H9 (cell line): ENCODE measurements around the gene SORBS1. TPM values are rescaled to one million over a fixed set of nuclear protein-coding genes. Genes with fewer than 3 reads are reported as not detected.
A peak's percentile ranks its signal among the peaks of the same experiment; 100 is the strongest.

ENCODE experiments used
- DNase-seq: peaks from one replicate; pipeline ENCODE4 v3.0.0-alpha.2; 2017
- H2AFZ ChIP-seq: one replicate; pipeline ENCODE4 v1.6.1; 2013; ENCODE audit warnings: mild to moderate bottlenecking, low read length, control low read depth, moderate library complexity
- H2AK5ac ChIP-seq: 2 replicates; pipeline ENCODE4 v1.6.1; 2013; ENCODE audit warnings: low read length, control low read depth, mixed read lengths; ENCODE audit not compliant: insufficient read length
- H2BK120ac ChIP-seq: one replicate; pipeline ENCODE4 v1.6.1; 2013; ENCODE audit warnings: low read depth, mild to moderate bottlenecking, low read length, control low read depth, inconsistent platforms; ENCODE audit not compliant: poor library complexity, severe bottlenecking
- H2BK12ac ChIP-seq: 2 replicates; pipeline ENCODE4 v1.6.1; 2013; ENCODE audit warnings: low read length, control low read depth, mixed read lengths, low read depth; ENCODE audit not compliant: insufficient read length
- H2BK15ac ChIP-seq: 2 replicates; pipeline ENCODE4 v1.6.1; 2013; ENCODE audit warnings: low read depth, low read length, control low read depth
- H2BK20ac ChIP-seq: one replicate; pipeline ENCODE4 v1.6.1; 2013; ENCODE audit warnings: low read depth, mild to moderate bottlenecking, low read length, control low read depth, inconsistent platforms; ENCODE audit not compliant: poor library complexity, severe bottlenecking
- H2BK5ac ChIP-seq: 2 replicates; pipeline ENCODE4 v1.6.1; 2013; ENCODE audit warnings: low read length, control low read depth, mixed read lengths; ENCODE audit not compliant: insufficient read length
- H3K14ac ChIP-seq: 2 replicates; pipeline ENCODE4 v1.6.1; 2013; ENCODE audit warnings: low read length, control low read depth; ENCODE audit not compliant: insufficient read depth
- H3K18ac ChIP-seq: 2 replicates; pipeline ENCODE4 v1.6.1; 2013; ENCODE audit warnings: low read depth, mild to moderate bottlenecking, mixed read lengths, low read length, control low read depth; ENCODE audit not compliant: insufficient read length
- H3K23ac ChIP-seq: 2 replicates; pipeline ENCODE4 v1.6.1; 2013; ENCODE audit warnings: low read length, control low read depth, mixed read lengths, low read depth; ENCODE audit not compliant: insufficient read length
- H3K23me2 ChIP-seq: 2 replicates; pipeline ENCODE4 v1.6.1; 2013; ENCODE audit warnings: low read depth, mild to moderate bottlenecking, mixed read lengths, low read length, control low read depth; ENCODE audit not compliant: insufficient read length, poor library complexity, severe bottlenecking
- H3K27ac ChIP-seq: 2 replicates; pipeline ENCODE4 v1.5.1; 2013; ENCODE audit warnings: low read length, control low read depth, mixed read lengths, low read depth; ENCODE audit not compliant: insufficient read length
- H3K27me3 ChIP-seq: 2 replicates; pipeline ENCODE4 v1.6.1; 2013; ENCODE audit warnings: low read length, control low read depth, inconsistent platforms; ENCODE audit not compliant: insufficient read depth
- H3K4ac ChIP-seq: 2 replicates; pipeline ENCODE4 v1.6.1; 2013; ENCODE audit warnings: low read depth, mild to moderate bottlenecking, control low read depth, inconsistent platforms, low read length, moderate library complexity
- H3K4me1 ChIP-seq: 2 replicates; pipeline ENCODE4 v1.6.1; 2013; ENCODE audit warnings: low read length, control low read depth, inconsistent platforms; ENCODE audit not compliant: insufficient read depth
- H3K4me2 ChIP-seq: 2 replicates; pipeline ENCODE4 v1.6.1; 2013; ENCODE audit warnings: low read length, control low read depth, mixed read lengths; ENCODE audit not compliant: insufficient read length, insufficient read depth
- H3K56ac ChIP-seq: 2 replicates; pipeline ENCODE4 v1.6.1; 2013; ENCODE audit warnings: low read depth, mild to moderate bottlenecking, mixed read lengths, low read length, control low read depth; ENCODE audit not compliant: insufficient read length
- H3K79me1 ChIP-seq: 2 replicates; pipeline ENCODE4 v1.6.1; 2013; ENCODE audit warnings: low read depth, mild to moderate bottlenecking, moderate library complexity, low read length, control low read depth, inconsistent platforms; ENCODE audit not compliant: insufficient read depth, poor library complexity, severe bottlenecking
- H3K79me2 ChIP-seq: 2 replicates; pipeline ENCODE4 v1.6.1; 2013; ENCODE audit warnings: low read length, control low read depth, inconsistent platforms; ENCODE audit not compliant: insufficient read depth
- H3K9ac ChIP-seq: 2 replicates; pipeline ENCODE4 v1.6.1; 2013; ENCODE audit warnings: low read length, control low read depth, mixed read lengths; ENCODE audit not compliant: insufficient read length; ENCODE audit errors: extremely low read depth
- H3K9me3 ChIP-seq: one replicate; pipeline ENCODE4 v1.6.1; 2013; ENCODE audit warnings: low read depth, low read length, inconsistent platforms; ENCODE audit not compliant: control insufficient read depth
- H3T11ph ChIP-seq: one replicate; pipeline ENCODE4 v1.6.1; 2013; ENCODE audit warnings: mild to moderate bottlenecking, low read length, control low read depth, inconsistent platforms
- H4K20me1 ChIP-seq: one replicate; pipeline ENCODE4 v1.6.1; 2013; ENCODE audit not compliant: control insufficient read depth, insufficient read length, insufficient read depth
- H4K5ac ChIP-seq: 2 replicates; pipeline ENCODE4 v1.6.1; 2013; ENCODE audit warnings: low read depth, mild to moderate bottlenecking, mixed read lengths, low read length, control low read depth; ENCODE audit not compliant: insufficient read length
- H4K8ac ChIP-seq: replicated peaks from 2 replicates; pipeline ENCODE4 v1.6.1; 2013; ENCODE audit warnings: low read length, control low read depth, mixed read lengths, low read depth; ENCODE audit not compliant: insufficient read length
- H4K91ac ChIP-seq: 2 replicates; pipeline ENCODE4 v1.6.1; 2013; ENCODE audit warnings: low read depth, mild to moderate bottlenecking, moderate library complexity, mixed read lengths, low read length, control low read depth; ENCODE audit not compliant: insufficient read length
- H3K27ac Mint-ChIP-seq, 3 experiments: 2 replicates in 2 of 3; 3 replicates in 1 of 3; pipeline ENCODE4 v1.8.0; 2020 to 2021; ENCODE audit warnings: mixed read lengths in 3 of 3, mild to moderate bottlenecking in 1 of 3, moderate library complexity in 1 of 3
- H3K27me3 Mint-ChIP-seq: 2 replicates; pipeline ENCODE4 v1.8.0; 2021; ENCODE audit warnings: low read depth, mild to moderate bottlenecking, moderate library complexity, mixed read lengths
- H3K36me3 Mint-ChIP-seq, 3 experiments: 2 replicates in 2 of 3; 3 replicates in 1 of 3; pipeline ENCODE4 v1.8.0; 2020 to 2021; ENCODE audit warnings: low read depth in 3 of 3, mixed read lengths in 3 of 3; ENCODE audit not compliant: insufficient read depth in 1 of 3
- H3K4me1 Mint-ChIP-seq, 2 experiments: 2 replicates each; pipeline ENCODE4 v1.8.0; 2020; ENCODE audit warnings: mixed read lengths in 2 of 2
- H3K4me3 Mint-ChIP-seq, 2 experiments: 2 replicates in 1 of 2; 3 replicates in 1 of 2; pipeline ENCODE4 v1.8.0; 2020 to 2021; ENCODE audit warnings: mild to moderate bottlenecking in 2 of 2, mixed read lengths in 2 of 2, moderate library complexity in 1 of 2
- H3K9me3 Mint-ChIP-seq, 2 experiments: 2 replicates in 1 of 2; 3 replicates in 1 of 2; pipeline ENCODE4 v1.8.0; 2020; ENCODE audit warnings: mild to moderate bottlenecking in 2 of 2, mixed read lengths in 2 of 2, moderate library complexity in 1 of 2
- WGBS: extraction: QIAGEN DNeasy Blood & Tissue Kit; methylation state at CpG from one replicate; pipeline ENCODE4 v1.1.7; 2013; ENCODE audit warnings: missing lambda C conversion rate, low lambda C conversion rate, mixed read lengths; ENCODE audit not compliant: insufficient read length; ENCODE audit errors: extremely low coverage; 5-methylcytosine and 5-hydroxymethylcytosine counted together
- total RNA-seq: library from RNA; stranded (reverse); gene quantifications from 2 replicates; pipeline ENCODE4 v1.2.1, GENCODE V29; 2021
- TF ChIP-seq, protein P1 (sequence below): fragments of 200-600 bp; sonication (generic); conservative IDR thresholded peaks from 3 replicates; pipeline ENCODE4 v1.8.0; 2021; ENCODE audit warnings: antibody characterized with exemption, mild to moderate bottlenecking

The SORBS1 gene
- total RNA-seq, 1 experiment from 2014 or later, result 24.3 TPM

DNA sequence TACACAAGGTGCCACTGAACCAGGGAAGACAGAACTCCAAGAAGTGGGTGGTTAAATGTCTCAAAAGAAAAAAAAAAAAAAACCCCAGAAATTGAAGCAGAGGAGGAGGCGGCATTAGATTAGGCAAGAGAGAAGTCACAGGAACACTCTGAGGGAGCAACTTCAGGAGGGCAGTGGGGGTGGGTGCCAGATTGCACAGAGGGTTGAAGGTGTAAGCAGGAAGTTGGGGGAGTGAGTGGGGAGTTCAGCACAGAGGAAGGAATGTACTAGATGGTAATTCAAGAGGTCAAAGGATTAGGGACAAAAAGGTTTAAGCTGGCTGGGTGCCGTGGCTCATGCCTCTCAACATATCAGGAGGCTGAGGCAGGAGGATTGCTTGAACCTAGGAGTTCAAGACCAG lies 160.4 kb downstream of the SORBS1 start:
- no peak for DNase-seq
- H4K8ac ChIP-seq, result no peak overlapping the region
- no peaks in the 10 kb centered on the region for H3K27me3 ChIP-seq
- H2BK15ac ChIP-seq, result no peak overlapping the region
- H2BK12ac ChIP-seq, result no peak overlapping the region
- no peak overlapping the region for H2AK5ac ChIP-seq
- H3K4ac ChIP-seq, result no peak overlapping the region
- no peaks in the 10 kb centered on the region for H3K4me1 ChIP-seq
- Mint-ChIP-seq H3K27me3 (no peaks in the 10 kb centered on the region), H3K9me3 (no peaks in the 10 kb centered on the region), H3K27ac (peak overlapping the region; percentile 20 to 89 (median 68); a peak in 1 of 7 replicates), H3K36me3 (peaks cover 7 to 44% (median 32%) of the 10 kb centered on the region in 3 experiments; a peak in 6 of 7 replicates), H3K4me1 (peaks cover 3 to 5% of the 10 kb centered on the region in 2 experiments; a peak in 1 of 4 replicates), H3K4me3 (no peak overlapping the region)
- no peak overlapping the region for H3K14ac ChIP-seq
- H2BK5ac ChIP-seq, result no peak overlapping the region
- H3K27ac ChIP-seq, result no peak overlapping the region
- no peak overlapping the region for H4K91ac ChIP-seq
- no peak overlapping the region for H3K9ac ChIP-seq
- TF ChIP-seq, protein P1, sequence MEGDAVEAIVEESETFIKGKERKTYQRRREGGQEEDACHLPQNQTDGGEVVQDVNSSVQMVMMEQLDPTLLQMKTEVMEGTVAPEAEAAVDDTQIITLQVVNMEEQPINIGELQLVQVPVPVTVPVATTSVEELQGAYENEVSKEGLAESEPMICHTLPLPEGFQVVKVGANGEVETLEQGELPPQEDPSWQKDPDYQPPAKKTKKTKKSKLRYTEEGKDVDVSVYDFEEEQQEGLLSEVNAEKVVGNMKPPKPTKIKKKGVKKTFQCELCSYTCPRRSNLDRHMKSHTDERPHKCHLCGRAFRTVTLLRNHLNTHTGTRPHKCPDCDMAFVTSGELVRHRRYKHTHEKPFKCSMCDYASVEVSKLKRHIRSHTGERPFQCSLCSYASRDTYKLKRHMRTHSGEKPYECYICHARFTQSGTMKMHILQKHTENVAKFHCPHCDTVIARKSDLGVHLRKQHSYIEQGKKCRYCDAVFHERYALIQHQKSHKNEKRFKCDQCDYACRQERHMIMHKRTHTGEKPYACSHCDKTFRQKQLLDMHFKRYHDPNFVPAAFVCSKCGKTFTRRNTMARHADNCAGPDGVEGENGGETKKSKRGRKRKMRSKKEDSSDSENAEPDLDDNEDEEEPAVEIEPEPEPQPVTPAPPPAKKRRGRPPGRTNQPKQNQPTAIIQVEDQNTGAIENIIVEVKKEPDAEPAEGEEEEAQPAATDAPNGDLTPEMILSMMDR, result no peak
- H2BK120ac ChIP-seq, result no peak overlapping the region
- H2AFZ ChIP-seq, result no peak overlapping the region
- no peaks in the 10 kb centered on the region for H3K9me3 ChIP-seq
- H4K5ac ChIP-seq, result no peak overlapping the region
- H3T11ph ChIP-seq, result no peak overlapping the region
- H3K79me1 ChIP-seq, result no peaks in the 10 kb centered on the region
- no peaks in the 10 kb centered on the region for H3K79me2 ChIP-seq
- H4K20me1 ChIP-seq, result no peaks in the 10 kb centered on the region
- WGBS, result no CpG with 5 or more reads among the region's 2 CpGs
- H3K4me2 ChIP-seq, result no peak overlapping the region
- H3K18ac ChIP-seq, result no peak overlapping the region
- H3K56ac ChIP-seq, result no peak overlapping the region
- no peak overlapping the region for H2BK20ac ChIP-seq
- H3K23ac ChIP-seq, result no peak overlapping the region
- no peaks in the 10 kb centered on the region for H3K23me2 ChIP-seq
